GM21825 (cell line): Measurements from ENCODE around the gene CDX2.
"Not testable (repeated sequence)": the region's sequence is repeated elsewhere in the genome, so short reads cannot be mapped to it uniquely, and the experiment has no call there.

Source experiments
- ATAC-seq: cut with Tn5 transposase; IDR thresholded peaks from one replicate; pipeline ENCODE4 v1.9.1; 2021; ENCODE audit warnings: mild to moderate bottlenecking, moderate library complexity; ENCODE audit not compliant: unreplicated experiment

CDX2 gene

GRCh38 chr13:27965740-27966640 lies 3.1 kb downstream of the CDX2 start:
- ATAC-seq = no peak

GRCh38 chr13:27965343-27965739 lies 3.8 kb downstream of the CDX2 start:
- ATAC-seq = no peak

GRCh38 chr13:27964741-27965323 lies 4.3 kb downstream of the CDX2 start:
- ATAC-seq = no peak

- ATAC-seq = not testable (repeated sequence)
Measured at GRCh38 chr13:27964206-27964605, 4.9 kb downstream of the CDX2 start.

- no peak for ATAC-seq
Measured at GRCh38 chr13:27963491-27963890, 5.6 kb downstream of the CDX2 start.

GRCh38 chr13:27962982-27963381 lies 6.1 kb downstream of the CDX2 start:
- no peak for ATAC-seq

GRCh38 chr13:27962128-27962841 lies 6.8 kb downstream of the CDX2 start:
- no peak for ATAC-seq

GRCh38 chr13:27961227-27962085 lies 7.7 kb downstream of the CDX2 start:
- ATAC-seq = no peak

- no peak for ATAC-seq
Measured at GRCh38 chr13:27960362-27961226, 8.5 kb downstream of the CDX2 start.

- no peak for ATAC-seq
Measured at GRCh38 chr13:27959976-27960361, 9.1 kb downstream of the CDX2 start.

- ATAC-seq = no peak
Measured at GRCh38 chr13:27956576-27957300, 12.4 kb downstream of the CDX2 start.

- no peak for ATAC-seq
Measured at GRCh38 chr13:27955014-27955591, 14.0 kb downstream of the CDX2 start.

- ATAC-seq = peak; percentile 31
Measured at GRCh38 chr13:27954406-27954851, 14.7 kb downstream of the CDX2 start.

- peak; percentile 74 for ATAC-seq
Measured at GRCh38 chr13:27953676-27954405, 15.3 kb downstream of the CDX2 start.

- no peak for ATAC-seq
Measured at GRCh38 chr13:27952876-27953675, 16.0 kb downstream of the CDX2 start.

GRCh38 chr13:27942972-27943371 lies 26.1 kb downstream of the CDX2 start:
- no peak for ATAC-seq

- ATAC-seq = no peak
Measured at GRCh38 chr13:27933580-27934328, 35.4 kb downstream of the CDX2 start.
